Stimulated activated CD4-positive, alpha-beta T cell treated with anti-CD3 and anti-CD28 coated beads, Interleukin-2, amount 100 ng/mL, for 48 hours (primary cell): Measurements from ENCODE around the gene LYG1.

Experiments
- DNase-seq, 2 donors: peaks; one replicate each; pipeline ENCODE4 v3.0.0-alpha.2; 2020

Gene LYG1

GRCh38 chr2:99261242-99261641, 39.8 kb downstream of the LYG1 start:
- no peak for DNase-seq

- DNase-seq, result no peak
Measured at GRCh38 chr2:99260184-99260583, 40.8 kb downstream of the LYG1 start.

GRCh38 chr2:99259465-99259864, 41.5 kb downstream of the LYG1 start:
- no peak for DNase-seq

GRCh38 chr2:99256677-99257076, 44.3 kb downstream of the LYG1 start:
- DNase-seq, result no peak

- no peak for DNase-seq
Measured at GRCh38 chr2:99255491-99256318, 45.3 kb downstream of the LYG1 start, which contains the start of gene LYG2. Gene LYG2 (minus strand): TSS chr2:99255666. CDS start chr2:99254260, 1,406 bp downstream.

- no peak for DNase-seq
Measured at GRCh38 chr2:99249951-99250350, 51.0 kb downstream of the LYG1 start.

- DNase-seq, result no peak
Measured at GRCh38 chr2:99242151-99242550, 58.8 kb downstream of the LYG1 start.

GRCh38 chr2:99240431-99240830, 60.6 kb downstream of the LYG1 start:
- DNase-seq, result no peak

GRCh38 chr2:99238599-99238998, 62.4 kb downstream of the LYG1 start:
- DNase-seq, result no peak
